IPS DF 4.7 (cell line): ENCODE data around the gene GSDMA.

Source experiments
- DNase-seq: peaks from one replicate; pipeline ENCODE4 v3.0.0-alpha.2; 2013; ENCODE audit warnings: low spot score; ENCODE audit errors: extremely low read depth

The GSDMA gene, protein sequence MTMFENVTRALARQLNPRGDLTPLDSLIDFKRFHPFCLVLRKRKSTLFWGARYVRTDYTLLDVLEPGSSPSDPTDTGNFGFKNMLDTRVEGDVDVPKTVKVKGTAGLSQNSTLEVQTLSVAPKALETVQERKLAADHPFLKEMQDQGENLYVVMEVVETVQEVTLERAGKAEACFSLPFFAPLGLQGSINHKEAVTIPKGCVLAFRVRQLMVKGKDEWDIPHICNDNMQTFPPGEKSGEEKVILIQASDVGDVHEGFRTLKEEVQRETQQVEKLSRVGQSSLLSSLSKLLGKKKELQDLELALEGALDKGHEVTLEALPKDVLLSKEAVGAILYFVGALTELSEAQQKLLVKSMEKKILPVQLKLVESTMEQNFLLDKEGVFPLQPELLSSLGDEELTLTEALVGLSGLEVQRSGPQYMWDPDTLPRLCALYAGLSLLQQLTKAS

DNA sequence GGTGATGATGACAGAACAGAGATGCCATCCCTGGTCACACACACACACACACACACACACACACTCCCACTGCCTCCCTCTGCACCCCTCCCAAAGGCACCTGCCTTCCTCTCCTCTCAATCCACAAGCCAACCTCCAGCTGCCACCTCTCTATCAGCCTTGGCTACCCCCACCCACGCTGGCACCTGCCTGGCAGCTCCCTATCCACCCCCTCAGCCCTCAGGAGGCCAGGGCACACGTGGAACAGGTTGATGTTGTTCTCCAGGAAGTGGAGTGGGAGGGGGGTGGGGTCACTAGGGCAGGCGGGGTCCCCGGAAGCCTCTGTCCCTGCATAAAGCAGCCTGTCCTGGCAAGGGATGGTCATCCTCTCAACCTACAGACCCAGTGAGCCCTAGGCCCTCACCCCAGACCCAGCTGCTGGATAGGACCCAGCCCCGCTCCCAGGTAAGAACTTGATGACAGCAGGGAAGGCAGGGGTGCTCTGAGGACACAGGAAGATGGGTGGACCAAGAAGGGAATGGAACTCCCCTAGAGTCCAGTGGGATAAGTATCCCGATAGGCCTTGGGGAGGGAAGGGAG is at the start of gene GSDMA:
Gene GSDMA, plus strand, starts transcription at position 363 of the 579 bp plus-strand sequence. CDS start 2,684 bp downstream, outside the sequence.
- DNase-seq: no peak

DNA sequence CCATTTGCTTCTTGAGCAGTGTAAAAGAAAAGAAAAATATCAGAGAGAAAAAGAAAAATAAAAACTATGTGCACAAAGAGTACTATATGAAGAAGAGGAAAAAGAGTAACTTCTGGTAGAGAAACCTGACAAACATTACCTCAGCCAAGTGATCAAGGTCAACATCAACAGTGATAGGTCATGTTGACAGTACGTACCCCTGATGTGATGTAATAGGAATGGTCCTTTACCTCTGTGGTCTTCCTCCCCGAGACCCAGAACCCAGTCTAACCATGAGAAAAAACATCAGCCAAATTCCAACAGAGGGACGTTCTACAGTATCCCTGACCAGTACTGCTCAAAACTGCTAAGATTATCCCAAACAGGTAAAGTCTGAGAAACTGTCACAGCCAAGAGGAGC is 48.8 kb upstream of the GSDMA start:
- no peak for DNase-seq

DNA sequence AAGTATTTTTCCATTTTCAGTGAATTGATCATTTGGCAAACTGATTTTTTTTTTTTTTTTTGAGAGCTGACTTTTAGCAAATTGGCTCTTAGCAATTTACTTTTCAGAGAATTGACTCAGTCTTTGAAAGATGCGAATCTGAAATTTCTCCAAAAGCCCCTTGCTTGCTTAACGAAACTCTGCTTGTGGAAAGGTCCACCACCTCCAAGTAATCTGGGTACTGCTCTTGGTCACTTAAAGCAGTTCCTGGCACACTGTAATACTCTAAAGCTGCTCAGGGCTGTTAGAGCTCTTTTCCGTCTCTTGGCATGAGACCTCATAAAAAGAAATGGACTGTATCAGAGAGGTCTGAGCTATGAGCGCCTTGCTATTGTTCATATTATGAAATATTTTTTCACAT is 47.2 kb upstream of the GSDMA start:
- DNase-seq: no peak

DNA sequence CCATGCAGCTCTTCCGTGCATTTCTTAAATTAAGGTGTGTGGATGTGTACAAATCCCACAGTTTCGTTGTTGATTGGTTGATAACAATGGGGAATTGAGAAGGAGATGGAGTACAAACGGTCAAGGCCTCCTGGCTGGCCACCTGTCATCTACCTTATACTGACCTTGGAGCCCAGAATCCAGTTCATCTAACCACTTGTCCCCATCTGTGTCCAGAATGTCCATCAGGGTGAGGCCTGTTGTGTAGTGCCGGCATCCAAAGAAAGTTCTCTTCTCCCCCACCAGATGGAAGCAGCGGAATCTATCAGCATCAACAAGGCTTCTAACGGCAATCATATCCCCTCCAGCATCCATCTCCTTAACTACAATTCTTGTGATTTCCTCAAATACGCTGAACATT is 45.9 kb upstream of the GSDMA start:
- DNase-seq: no peak

DNA sequence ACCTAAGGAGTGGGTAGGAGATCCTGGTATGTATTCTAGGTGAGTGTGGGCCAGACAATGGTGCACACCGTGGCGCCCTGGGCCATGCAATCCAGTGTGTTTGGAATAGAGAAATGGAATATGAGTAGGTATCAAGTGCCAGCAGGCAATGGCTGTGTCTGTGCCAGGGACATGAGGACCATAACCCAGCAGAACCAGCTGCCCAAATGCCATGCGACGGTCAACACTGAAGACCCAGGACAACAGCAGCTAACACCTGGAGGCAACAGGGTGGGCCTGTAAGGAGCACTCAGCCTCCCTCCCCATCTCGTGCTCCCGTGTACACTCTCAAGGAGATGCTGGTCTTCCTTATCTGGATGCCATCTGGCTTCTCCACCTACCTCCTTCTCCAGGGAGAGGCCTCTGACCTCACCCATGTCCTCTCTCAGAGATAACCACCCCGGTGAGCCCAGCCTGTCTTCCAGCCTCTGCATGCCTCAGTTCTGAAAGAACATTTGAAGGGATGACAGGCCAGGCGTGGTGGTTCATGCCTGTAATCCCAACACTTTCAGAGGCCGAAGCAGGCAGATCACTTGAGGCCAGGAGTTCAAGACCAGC is 43.6 kb upstream of the GSDMA start:
- no peak for DNase-seq

DNA sequence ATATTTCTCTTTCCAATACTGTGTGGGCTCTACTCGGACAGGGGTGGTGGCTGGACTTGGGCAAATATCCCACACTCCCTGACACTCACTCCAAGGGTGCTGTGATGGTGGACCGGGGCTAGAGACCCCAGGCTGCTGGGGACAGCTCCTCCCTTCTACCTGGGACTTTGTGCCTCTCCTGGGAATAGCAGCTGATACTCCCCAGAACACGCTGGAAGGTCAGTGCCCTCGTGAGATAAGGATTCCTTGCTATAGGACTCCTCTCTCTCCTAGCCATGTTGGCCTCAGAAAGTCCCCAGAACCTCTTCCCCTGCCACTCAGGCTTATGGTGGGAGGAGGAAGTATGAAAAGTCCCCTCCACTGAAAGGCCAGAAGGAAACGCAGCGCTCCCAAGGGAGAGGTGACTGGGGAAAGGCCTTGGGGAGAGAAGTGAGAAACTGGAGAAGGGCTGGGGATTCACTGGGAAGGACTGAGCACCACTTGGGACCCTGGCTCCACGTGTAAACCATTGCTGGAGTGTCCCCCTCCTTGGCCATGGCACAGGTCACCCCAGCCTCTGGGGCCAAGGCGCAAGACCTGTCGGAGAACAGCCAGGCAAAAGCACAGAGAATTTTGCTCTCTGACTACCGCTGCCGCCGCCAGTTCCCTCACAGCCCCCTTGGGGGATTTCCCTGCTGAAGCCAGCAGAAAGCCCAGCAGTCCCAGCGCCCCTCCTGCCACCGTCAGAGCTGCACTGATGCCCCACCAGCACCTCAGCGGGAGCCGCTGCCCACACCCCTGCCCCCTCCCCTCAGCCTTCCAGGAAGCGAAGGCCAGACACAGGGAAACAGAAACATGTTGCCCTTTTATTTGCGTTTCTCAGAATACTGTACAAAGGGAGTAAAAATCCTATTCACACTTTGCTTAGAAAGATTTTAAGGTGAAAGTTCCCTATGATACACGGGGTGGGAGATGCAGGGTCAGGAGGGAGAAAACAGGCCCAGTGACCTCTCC is 42.3 kb upstream of the GSDMA start:
- DNase-seq: no peak

DNA sequence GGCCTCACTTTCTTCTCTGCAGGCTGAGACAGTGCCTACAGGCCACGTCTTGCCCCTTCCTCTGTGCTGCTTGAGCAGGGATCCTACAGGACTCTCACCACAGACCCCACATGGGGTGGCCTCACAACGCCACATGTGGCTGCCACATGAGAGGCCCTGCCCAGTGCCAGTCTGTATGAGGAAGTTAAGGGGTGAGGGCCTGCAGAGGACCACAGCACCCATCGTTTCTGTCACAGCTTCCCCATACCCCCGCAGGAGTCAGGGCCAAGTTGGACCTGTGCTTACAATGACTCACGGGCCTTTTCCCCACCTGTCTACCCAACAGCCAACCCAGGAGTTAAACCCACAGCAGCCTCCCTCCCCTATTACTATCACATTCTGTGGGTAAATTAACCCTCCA is 41.5 kb upstream of the GSDMA start:
- no peak for DNase-seq

DNA sequence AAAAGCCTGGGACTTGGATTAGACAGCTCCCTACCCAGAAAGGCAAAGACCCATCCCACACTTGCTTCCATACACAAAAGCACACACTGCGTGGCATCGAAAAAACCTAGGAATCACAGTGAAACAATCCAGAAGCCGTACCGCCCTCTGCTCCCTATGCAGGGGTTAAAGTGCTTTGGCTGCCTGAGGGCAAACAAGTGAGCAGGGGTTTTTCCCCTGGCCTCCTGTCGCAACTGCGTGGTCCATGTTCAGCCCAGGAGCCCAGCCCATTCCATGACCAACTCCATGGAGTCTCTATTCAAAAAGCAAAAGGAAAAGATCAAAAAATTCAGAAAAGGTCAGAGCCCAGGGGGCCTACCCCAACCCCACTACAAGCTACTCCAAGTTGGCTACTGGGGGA is 40.8 kb upstream of the GSDMA start:
- no peak for DNase-seq

DNA sequence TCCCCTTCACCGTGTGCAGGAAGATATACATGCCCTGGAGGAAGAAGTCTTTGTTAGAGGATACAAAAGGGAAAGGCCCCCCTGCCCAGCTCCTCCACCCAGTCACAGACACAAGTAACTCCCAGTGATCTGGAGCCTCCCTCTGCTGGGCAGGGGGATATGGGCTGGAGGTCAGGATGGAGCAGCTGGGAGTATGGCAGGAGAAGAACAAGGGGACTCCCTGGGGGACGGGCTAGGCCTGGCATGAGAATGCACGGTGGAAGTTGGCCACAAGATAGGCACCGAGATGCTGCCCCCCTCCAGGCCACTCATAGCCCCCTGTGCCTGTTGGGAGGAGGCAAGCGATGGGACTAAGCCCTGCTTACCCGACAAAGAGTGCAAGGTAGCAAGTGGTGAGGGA is 39.6 kb upstream of the GSDMA start:
- no peak for DNase-seq

DNA sequence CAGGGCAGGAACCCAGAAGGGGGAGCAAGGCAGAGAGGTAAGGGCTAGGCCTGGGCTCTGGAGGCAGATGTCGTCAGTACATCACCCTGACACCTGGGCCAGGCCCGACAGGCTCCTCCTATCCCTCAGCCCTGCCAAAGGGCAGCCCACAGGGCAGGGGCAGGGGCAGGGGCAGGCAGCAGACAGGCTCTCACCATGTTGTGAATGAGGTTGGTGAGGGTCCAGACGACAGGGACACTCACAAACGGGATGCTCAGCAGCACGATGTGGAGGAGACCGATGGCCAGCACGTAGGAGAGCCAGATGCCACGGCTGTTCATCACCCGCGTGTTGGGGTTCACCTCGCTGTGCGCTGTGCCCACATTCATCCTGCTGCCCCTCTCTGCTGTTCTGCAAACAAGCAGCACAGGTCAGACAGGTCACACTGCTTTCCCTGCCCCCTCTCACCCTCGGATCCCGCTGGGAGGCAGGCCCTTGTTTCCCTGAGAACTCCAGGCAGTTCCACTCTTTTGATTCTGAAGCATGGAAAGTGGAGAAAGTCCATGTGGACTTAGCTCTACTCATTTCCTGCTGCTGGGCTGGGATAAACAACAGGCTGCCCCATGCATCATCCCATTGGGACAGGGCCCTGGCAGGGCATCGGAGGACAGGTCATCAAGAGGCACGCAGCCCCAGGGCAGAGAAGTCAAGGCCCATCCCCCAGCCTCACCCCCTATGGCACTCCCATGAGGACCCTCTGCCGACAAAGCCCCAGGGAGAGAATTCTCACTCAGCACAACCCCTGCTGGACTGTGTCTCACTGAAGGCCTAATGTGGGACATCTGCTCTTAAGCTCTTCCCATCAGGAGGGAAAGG is 38.7 kb upstream of the GSDMA start:
- DNase-seq: no peak

DNA sequence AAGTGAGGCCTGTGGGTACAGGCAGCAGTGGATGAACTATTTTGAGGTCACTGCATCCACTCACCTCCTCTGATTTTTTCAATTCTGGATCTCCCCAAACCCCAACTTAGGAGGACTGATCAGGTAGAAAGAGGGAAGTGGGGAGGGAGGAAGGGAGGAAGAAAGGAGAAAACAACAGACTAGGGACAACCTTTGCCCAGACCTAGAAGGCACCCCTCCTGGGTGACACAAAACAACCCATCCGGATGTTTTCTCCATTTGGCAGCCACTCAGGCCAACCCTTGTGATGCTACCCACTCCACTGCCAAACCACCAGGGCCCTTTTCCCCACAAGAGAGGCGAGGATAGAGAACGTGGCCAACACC is 38.1 kb upstream of the GSDMA start:
- no peak for DNase-seq

DNA sequence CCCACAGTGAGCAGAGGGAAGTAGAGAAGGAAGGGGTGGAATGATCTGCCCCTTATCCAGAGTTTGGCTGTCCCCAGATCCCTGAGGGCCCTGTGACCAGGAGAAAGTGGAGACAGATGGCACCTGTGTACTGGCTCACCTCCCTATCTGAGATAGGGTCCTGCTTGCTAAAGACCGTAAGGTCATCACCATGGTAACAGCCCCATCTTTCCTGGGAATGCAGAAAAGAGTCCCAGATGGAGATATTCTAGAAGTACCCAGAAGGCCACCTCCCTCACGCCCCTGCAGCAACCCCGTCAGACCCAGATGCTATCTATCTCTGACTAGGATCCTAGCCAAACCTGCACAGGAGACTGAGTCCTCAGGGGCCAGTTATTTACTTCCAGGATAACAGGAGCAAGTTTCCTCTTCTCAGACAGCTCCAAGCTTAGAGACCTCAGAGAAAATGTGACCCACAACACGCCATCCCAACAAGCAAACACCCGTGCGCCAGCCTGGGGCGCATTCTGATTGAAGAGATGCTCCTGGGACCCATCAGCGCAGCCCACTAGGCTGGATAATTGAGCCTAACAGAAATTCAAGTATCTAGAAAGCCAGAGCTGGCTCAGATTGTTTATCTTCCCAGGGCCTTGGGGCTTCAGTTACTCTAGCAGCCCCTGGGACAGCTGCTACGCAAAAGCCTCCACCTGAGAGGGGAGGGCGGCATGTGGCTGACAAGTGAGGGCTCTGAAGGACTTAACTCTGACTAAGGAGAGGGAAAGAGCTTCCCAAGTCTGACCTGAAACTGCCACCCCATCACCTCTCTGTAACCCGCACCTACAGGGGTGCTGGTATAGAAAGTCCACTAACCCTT is 37.3 kb upstream of the GSDMA start:
- no peak for DNase-seq

DNA sequence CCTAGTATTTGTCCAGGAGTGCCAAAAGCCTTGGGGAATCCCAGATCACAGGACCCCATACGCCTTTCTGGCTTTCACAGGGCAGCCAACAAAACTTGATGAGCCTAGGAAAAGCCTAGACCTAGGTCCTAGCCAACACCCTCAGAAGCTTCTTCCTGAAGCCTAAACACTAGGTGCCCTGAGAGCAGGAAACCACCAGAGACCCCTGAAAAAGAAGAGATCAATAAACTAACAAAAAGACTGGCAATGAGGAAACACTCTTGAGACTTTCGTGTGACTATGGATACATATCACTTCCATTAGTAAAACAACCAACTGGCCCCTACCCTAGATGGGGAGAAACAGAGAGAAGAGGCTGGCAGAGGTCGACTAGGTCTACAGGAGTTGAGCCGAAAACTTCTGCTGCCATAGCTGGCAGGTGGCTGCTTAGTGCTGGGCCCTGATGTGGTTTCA is 36.6 kb upstream of the GSDMA start:
- no peak for DNase-seq

DNA sequence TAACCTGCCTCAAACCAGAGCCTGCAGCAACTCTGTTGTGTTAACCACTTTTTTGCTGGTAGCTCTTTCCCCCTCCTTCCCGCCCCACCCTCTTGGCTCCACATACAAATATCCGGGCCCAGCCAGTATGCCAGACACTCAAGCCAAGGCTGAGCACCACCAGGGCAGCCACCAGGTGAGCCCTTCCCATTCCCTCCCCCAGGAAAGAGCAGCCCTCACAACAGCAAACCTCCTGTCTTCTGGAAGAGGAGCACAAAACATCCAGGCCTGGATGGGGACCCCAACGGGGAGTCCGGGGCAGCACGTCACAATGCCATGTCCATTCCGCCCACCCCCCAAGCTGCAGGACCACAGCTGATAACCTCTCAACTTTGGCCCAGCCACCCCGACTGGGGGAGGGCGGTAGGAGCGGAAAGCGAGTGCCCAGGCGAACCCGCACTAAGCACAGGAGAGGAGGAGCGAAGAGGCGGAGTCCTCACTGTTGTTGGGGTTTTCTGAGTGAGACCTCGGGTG is 36.2 kb upstream of the GSDMA start:
- no peak for DNase-seq

DNA sequence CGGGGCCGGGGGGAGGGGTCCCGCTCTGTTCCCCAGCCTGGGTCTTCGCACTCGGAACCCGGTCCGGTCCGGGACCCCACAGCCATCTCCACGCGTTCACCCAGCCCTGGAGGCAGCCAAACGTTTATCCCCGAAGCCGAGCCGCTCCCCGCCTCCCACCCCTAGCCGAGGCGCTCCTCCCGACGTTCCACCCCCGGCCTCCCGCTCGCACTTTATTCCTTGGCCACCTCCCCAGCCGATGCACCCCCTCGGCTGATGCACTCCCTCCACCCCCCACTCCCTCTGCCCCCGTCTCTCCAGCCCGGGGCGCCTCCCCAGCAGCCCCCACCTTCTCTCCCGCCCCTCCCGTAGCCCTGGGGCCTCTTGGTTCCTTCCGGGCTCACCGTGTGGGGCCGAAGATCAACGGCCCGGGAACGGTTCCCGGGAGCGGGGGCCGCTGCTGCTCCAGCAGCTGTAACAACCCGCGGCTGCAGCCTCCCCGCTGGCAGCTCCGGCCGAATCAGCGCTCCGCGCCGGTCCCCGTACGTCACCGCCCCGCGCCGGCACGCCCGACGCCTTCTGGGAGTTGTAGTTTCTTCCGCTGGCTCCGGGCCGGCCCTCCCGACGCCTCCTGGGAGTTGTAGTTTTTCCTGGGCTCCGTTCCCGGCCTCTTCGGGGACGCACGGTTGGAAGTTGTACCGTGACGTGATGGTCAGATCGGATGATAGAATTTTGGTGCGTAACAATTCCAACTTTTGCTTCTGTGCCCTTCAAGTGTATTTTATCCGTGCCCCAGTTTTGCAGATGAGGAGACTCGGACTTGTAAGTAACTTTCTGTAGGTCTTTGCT is 35.5 kb upstream of the GSDMA start, which contains the start of the genes LRRC3C and ORMDL3:
Gene LRRC3C, plus strand, starts transcription at position 632 of the 828 bp plus-strand sequence. CDS start 13,792 bp downstream, outside the sequence.
Gene ORMDL3, minus strand, starts transcription at position 501 of the 828 bp plus-strand sequence. CDS start 3,398 bp downstream, outside the sequence.
- DNase-seq: peak; percentile 58

DNA sequence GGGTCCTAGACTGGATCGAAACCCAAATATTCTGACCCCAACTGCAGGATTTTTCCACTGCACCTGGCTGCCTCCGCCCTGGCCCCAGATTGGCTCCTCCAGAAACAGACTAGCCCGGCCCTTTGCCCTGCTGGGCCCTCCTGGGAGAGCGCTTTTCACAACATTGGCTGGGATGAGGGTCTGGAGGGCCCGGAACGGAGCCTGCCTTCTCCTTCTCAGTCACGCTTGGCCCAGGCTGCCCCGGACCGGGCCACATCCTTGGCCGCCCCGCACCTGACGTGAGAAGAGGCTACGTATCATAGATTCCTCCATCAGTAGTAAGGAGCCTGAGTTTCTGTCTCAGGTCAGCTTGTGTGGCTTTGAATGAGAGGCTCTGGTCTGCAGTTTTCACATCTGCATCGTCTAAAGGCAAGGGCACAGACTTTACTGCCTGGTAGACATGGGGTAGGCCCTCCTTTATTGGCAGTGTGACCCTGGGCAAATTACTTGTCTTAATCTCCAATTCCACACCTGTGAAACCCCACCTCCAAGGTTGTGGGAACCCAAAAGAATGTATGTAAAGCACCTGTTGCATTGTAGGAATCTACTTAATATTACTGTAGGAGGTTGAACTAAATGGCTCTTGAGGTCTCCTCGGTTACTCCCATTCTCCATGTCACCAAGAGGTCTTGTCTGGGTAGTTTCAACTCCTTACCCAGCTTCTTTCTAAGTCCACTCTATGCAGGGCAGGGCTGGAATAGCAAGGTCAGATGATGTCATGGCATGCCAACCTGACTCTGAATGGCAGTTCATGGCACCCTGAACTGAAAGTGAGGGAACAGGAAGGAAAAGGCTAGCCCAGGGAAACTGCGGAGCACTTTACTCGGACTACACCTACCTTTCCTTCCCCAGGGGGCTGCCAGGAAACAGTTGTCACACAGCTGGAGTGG is 34.6 kb upstream of the GSDMA start:
- DNase-seq: no peak
